GM18508 (cell line): ENCODE data around the gene UBN1.

ENCODE experiments used
- ATAC-seq: cut with Tn5 transposase; IDR thresholded peaks from one replicate; pipeline ENCODE4 v1.9.1; 2021; ENCODE audit warnings: moderate number of reproducible peaks; ENCODE audit not compliant: insufficient read depth, unreplicated experiment

Gene UBN1

DNA sequence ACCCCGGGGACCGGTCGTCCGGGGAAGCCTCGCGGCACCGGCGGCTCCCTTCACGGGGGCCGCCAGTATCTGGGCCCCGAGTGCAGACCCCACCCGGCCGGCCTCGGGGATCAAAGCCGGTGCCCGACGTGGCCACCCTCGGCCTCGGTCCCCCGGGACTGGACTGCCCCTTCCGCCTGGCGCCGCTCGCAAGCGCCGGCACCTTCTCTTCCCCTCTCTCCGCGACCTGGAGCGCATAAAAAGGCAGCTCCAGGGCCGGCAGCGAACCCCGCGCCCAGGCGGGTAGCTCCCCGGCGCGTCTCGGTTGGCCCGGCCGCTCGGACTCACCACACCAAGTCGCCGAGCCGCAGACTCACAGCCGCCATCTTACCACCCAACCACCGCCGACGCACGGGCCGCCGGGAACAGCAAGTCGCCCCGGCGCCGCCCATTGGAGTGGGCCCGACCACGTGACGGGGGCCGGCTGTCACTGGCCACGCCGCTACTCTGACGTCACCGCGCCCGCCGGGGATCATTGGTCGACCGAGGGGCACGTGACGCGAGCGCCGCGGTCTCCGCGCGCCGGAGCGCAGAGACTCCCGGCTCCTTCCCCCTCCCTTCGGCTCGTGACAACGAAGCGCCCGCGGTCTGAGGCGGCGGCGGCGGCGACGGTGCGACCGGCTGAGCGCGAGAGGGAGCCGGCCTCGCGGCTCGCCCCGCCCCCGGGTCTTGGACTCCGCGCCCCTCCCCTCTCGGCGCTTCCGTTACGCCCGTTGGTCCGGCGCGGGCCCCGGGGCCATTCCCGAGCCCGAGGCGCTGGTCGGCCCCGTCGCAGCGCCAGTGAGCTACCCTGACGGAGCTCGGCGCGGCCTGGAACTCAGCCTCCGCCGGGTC, at the start of gene UBN1, which contains the start of gene GLYR1:
Gene UBN1 (plus strand): TSS at position 581 of the 873 bp plus-strand sequence. CDS start 5,437 bp downstream, outside the sequence.
Gene GLYR1 (minus strand): TSS at position 388 of the 873 bp plus-strand sequence. CDS start 23 bp downstream, at position 365.
- ATAC-seq, result peak; percentile 65

- ATAC-seq, result no peak
Measured at GRCh38 chr16:4797805-4798252, 49.5 kb upstream of the UBN1 start.

- no peak for ATAC-seq
Measured at GRCh38 chr16:4798456-4798855, 48.8 kb upstream of the UBN1 start.

DNA sequence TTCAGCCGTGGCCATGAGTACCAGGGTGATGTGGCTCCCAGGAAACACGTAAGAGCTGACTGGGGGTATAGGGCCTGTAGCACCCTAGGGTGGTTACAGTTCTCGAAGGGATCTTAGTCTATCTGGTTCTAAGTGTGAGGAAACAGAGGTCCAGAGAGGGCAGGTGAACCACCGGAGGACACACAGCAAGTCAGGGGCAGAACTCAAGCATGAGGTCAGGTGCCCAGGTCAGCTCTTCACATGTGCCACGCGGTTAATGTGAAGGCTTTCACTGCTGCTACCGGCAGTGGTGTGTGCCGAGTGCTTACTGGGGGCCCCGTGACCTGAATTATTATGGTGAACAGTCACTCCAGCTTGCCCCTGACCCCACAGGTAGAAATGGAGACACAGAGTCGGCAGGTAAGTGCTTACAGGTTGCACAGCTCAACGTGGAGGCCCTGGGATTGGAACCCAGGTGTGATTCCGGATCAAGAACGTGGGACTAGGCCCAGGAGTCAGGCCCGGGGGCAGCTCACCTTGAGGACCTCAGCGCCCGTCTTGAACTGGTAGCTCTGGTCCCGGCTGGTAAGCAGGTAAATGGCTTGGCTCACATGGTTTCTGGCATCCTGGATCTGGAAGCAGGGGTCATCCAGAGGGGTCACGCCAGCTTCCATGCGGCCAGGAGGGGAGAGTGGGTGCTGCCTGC, 48.0 kb upstream of the UBN1 start:
- no peak for ATAC-seq

DNA sequence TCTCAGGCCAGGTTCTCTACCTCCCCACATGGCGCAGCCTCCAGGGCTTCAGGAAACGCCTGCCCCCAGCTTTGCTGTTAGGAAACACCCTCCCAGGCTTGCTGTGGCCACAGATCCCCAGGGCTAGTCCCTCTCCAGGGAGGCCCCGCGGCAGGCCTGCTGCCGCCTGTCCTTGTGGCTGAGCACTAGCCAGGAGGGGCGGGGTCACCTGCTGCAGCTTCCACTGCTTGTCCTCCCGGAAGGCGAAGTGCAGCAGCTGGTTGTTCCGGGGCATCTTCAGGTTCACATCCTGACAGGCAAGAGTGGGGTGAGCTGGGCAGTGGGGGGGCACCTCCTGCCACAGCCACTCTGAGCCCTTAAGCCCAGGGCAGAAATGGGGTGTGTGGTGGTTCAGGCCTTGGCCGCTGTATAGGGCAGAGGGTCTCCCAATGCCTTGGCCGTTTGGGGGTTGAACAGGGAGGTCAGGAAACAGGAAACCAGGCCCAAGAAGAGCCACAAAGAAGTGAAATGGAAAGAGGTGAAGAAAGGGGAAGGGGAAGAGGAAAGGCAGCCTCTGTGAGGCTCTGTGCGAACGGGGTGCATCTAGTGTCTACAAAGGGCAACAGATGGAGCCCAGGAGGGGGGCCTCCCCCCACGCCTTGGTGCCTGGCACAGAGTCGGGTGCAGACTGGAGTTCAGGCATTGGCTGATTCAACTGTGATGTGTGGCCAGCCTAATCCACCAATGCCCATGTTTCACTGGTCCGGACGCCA, 46.8 kb upstream of the UBN1 start:
- ATAC-seq, result no peak

- no peak for ATAC-seq
Measured at GRCh38 chr16:4801051-4801961, 46.0 kb upstream of the UBN1 start.

GRCh38 chr16:4801962-4802658, 45.2 kb upstream of the UBN1 start, which contains the start of gene ROGDI:
Gene ROGDI, minus strand, starts transcription at chr16:4802633. Its CDS starts 62 bp downstream, at chr16:4802571.
- peak; percentile 37 for ATAC-seq

DNA sequence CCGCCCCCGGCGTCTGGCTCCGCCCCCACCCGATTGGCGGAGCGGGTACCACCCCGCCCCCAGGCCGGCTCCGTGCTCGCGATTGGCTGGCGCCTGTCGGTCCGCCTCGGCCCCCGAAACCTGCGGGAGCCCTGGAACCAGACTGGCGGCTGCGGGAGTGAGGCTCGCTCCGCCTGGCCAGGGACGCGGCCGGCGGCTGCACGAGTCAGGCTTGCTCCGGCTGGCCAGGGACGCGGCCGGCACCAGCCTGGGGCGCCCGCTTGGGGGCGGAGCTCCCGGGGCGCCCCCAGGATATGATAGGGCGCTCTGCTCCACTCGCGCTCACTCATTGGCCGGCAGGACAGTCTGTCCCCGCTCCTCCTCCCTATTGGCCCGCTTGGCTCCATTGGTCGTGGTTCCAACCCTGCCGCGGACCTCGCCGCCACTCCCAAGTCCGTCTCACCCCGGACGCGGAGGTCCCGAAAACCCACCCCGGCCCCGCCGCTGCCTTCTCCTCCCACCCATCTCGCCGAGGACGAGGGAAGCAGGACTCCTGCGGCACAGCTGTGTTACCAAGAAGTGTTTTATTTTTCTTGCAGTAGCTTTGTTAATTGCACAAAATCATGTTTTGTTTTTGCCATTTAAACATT, 44.5 kb upstream of the UBN1 start:
- peak; percentile 84 for ATAC-seq

DNA sequence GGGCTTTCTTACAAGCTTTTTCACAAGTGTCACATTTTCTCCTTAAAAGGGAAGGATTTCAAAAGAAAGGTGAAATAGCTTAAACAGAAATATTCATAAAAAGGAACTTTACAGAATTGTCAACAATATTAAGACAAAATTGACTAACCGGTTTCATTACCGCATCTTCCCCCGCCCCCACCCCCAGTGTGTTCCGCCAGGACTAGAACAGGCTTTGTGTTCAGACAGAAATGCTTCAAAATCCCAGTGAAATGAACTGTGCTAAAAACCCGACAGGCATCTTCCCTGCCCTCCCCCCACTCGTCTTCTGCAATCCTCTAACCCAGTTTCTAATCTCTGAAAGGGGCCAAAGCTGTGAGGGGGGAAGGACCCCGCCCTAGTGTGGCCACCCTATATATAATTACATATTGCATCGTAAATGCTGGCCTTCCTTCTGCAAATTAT, 43.9 kb upstream of the UBN1 start:
- ATAC-seq, result no peak

DNA sequence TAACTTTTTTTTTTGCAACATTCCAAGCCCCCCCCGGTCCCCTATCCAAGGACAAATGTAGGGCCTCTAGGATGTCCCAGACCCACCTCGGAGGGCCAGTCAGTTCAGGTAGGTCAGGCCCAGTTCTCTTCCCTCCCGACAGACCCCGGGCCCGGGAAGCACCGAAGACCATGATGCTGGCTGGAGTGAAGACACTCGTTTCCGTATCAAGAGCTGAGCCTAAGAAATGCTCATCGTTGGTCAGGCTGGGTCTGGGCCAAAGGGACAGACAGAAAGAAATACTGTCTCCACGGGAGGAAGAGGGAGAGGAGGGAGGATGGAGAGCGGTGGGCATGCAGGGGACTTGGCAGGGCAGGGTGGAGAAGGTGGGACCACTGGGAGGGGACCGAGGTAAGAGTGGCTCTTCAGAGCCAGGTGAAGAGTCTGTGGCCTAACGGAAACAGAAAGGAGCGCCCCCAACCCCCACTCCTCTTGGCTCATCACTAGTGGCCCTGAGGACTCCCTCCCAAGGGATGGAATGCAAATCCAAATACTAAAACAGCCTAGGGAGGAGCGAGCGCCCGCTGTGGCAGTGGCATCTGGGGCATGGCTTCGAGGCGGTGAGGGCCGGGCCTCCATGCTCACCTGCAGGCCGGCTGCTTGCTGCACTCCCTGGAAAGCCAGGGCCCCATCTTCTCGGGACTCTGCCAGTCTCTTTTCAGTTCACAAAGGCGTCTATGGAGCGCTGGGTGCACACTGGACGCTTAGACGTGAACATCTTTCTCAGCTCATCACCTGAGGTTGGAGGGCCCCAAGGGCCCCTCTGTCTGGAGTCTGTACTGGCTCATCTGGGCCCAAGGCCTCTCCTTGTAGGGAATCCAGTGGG, 43.2 kb upstream of the UBN1 start:
- ATAC-seq, result no peak

DNA sequence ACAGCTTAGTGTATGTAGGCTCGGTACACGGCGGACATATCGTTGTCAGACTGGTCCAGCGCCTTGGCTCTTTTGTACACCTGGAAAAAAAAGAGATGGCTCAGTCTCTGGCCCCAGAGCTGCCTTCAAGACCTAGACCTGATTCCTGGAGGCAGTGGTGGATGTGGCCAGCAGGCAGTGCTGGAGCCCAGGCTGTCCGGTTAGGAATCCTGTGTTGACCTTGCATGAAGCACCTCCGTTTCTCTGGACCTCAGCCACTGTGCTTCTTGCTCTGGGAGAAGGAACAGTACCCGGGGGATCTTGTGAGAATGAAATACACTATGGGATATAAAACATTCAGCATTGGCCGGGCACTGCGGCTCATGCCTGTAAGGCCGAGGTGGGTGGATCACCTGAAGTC, 42.0 kb upstream of the UBN1 start:
- no peak for ATAC-seq

GRCh38 chr16:4806280-4806679, 41.0 kb upstream of the UBN1 start:
- ATAC-seq, result no peak

- no peak for ATAC-seq
Measured at GRCh38 chr16:4811242-4811641, 36.0 kb upstream of the UBN1 start.

GRCh38 chr16:4811773-4812172, 35.5 kb upstream of the UBN1 start:
- no peak for ATAC-seq

- no peak for ATAC-seq
Measured at GRCh38 chr16:4813251-4814003, 33.9 kb upstream of the UBN1 start.

- ATAC-seq, result no peak
Measured at GRCh38 chr16:4814046-4814445, 33.2 kb upstream of the UBN1 start.
